H1 (cell line): ENCODE results near the gene CHD1. TPM values are rescaled to one million over a fixed set of nuclear protein-coding genes. Genes with fewer than 3 reads are reported as not detected.

Experiments
- CEBPB ChIP-seq: IDR thresholded peaks from 2 replicates; pipeline ENCODE4 v1.6.1; 2012; ENCODE audit warnings: low read depth, low read length
- CREB1 ChIP-seq: IDR thresholded peaks from 2 replicates; pipeline ENCODE4 v1.6.1; 2012; ENCODE audit warnings: inconsistent platforms
- EP300 ChIP-seq, 2 experiments: IDR thresholded peaks; 1 replicate in 1 of 2; 2 replicates in 1 of 2; pipeline ENCODE4 v1.6.1; 2011 to 2012; ENCODE audit warnings: low read depth in 2 of 2, low read length in 2 of 2, mild to moderate bottlenecking in 2 of 2, borderline replicate concordance in 1 of 2, inconsistent platforms in 1 of 2, moderate library complexity in 1 of 2
- EZH2 ChIP-seq: fragments of 200-600 bp; sonication (generic); IDR thresholded peaks from 2 replicates; pipeline ENCODE4 v1.7.1; 2012; ENCODE audit warnings: low read depth, mild to moderate bottlenecking, moderate library complexity, low read length, inconsistent platforms; ENCODE audit not compliant: severe bottlenecking
- KDM1A ChIP-seq: fragments of 200-600, 300-600 bp; sonication (generic); IDR thresholded peaks from 2 replicates; pipeline ENCODE4 v1.7.1; 2016; ENCODE audit warnings: mild to moderate bottlenecking, low read length, borderline replicate concordance
- KDM4A ChIP-seq: IDR thresholded peaks from one replicate; pipeline ENCODE4 v1.7.1; 2012; ENCODE audit warnings: low read depth, mild to moderate bottlenecking, moderate library complexity, low read length, inconsistent platforms; ENCODE audit not compliant: severe bottlenecking
- NANOG ChIP-seq: IDR thresholded peaks from 2 replicates; pipeline ENCODE4 v1.6.1; 2011; ENCODE audit warnings: low read length, low read depth, mild to moderate bottlenecking, inconsistent platforms; ENCODE audit not compliant: insufficient read depth, poor library complexity, severe bottlenecking
- PHF8 ChIP-seq: fragments of 200-600 bp; sonication (generic); conservative IDR thresholded peaks from 2 replicates; pipeline ENCODE4 v1.7.1; 2012; ENCODE audit warnings: low read depth, mild to moderate bottlenecking, inconsistent platforms, low read length, moderate library complexity
- POLR2A ChIP-seq, 2 experiments: IDR thresholded peaks; 1 replicate in 1 of 2; 2 replicates in 1 of 2; pipeline ENCODE4 v1.6.1; 2011; ENCODE audit warnings: low read depth in 2 of 2, low read length in 2 of 2, mild to moderate bottlenecking in 2 of 2; ENCODE audit errors: control extremely low read depth in 1 of 2
- RBBP5 ChIP-seq: IDR thresholded peaks from 2 replicates; pipeline ENCODE4 v1.7.1; 2012; ENCODE audit warnings: low read depth, mild to moderate bottlenecking, inconsistent platforms, low read length, moderate library complexity, borderline replicate concordance
- RNF2 ChIP-seq: fragments of 200-900, 300-1000 bp; sonication (generic); IDR thresholded peaks from 2 replicates; pipeline ENCODE4 v1.7.1; 2016; ENCODE audit warnings: borderline replicate concordance, low read depth, mild to moderate bottlenecking, antibody characterized with exemption, low read length; ENCODE audit not compliant: poor library complexity, severe bottlenecking; ENCODE audit errors: missing control alignments
- SIN3A ChIP-seq, 2 experiments: IDR thresholded peaks in 1 of 2; conservative IDR thresholded peaks in 1 of 2; 2 replicates each; pipeline ENCODE4 v1.6.1; 2011 to 2012; ENCODE audit warnings: low read length in 2 of 2, improper control_type of control experiment in 1 of 2, low read depth in 1 of 2, mild to moderate bottlenecking in 1 of 2
- TBP ChIP-seq: IDR thresholded peaks from 2 replicates; pipeline ENCODE4 v1.6.1; 2011; ENCODE audit warnings: low read depth, low read length, improper control_type of control experiment
- TCF12 ChIP-seq: IDR thresholded peaks from 2 replicates; pipeline ENCODE4 v1.6.1; 2011; ENCODE audit warnings: low read depth, mild to moderate bottlenecking, low read length
- TEAD4 ChIP-seq: IDR thresholded peaks from 2 replicates; pipeline ENCODE4 v1.6.1; 2012; ENCODE audit warnings: low read depth, low read length, inconsistent platforms, mixed read lengths
- polyA plus RNA-seq, 7 experiments: library from polyadenylated mRNA; depleted of rRNA in 3 of 7; stranded (reverse) in 5 of 7; unstranded in 2 of 7; fragments of >200 nt in 5 of 7; fragments of 200-250 nt in 2 of 7; gene quantifications; 1 replicate in 5 of 7; 2 replicates in 1 of 7; 4 replicates in 1 of 7; pipeline versions ENCODE4 v1.2.1 to v1.2.3, GENCODE V29; 2011 to 2013; ENCODE audit warnings: missing spikeins in 2 of 7, mixed read lengths in 2 of 7
- total RNA-seq: library from RNA; stranded (reverse); fragmentation: NEBNext Ultra II Directional; extraction: Animal tissue kit (Norgen Biotek cat#: 25700); gene quantifications from 2 replicates; pipeline ENCODE4 v1.2.1, GENCODE V29; 2021
- TF ChIP-seq, protein P1 (sequence below): IDR thresholded peaks from 2 replicates; pipeline ENCODE4 v1.6.1; 2012; ENCODE audit warnings: inconsistent platforms
- TF ChIP-seq, protein P2 (sequence below): IDR thresholded peaks from 2 replicates; pipeline ENCODE4 v1.6.1; 2011; ENCODE audit warnings: low read depth, mild to moderate bottlenecking, low read length; ENCODE audit not compliant: insufficient read depth
- TF ChIP-seq, protein P3 (sequence below): IDR thresholded peaks from 2 replicates; pipeline ENCODE4 v1.6.1; 2012; ENCODE audit warnings: inconsistent platforms
- TF ChIP-seq, protein P4 (sequence below): IDR thresholded peaks from 2 replicates; pipeline ENCODE4 v1.6.1; 2012; ENCODE audit warnings: low read length, inconsistent platforms

The CHD1 gene
- total and polyA plus RNA-seq, 2 of the 8 experiments (the other 6 are each of a cell fraction or from before 2014, with no cell fraction given): 15.6 to 53.0 TPM

DNA sequence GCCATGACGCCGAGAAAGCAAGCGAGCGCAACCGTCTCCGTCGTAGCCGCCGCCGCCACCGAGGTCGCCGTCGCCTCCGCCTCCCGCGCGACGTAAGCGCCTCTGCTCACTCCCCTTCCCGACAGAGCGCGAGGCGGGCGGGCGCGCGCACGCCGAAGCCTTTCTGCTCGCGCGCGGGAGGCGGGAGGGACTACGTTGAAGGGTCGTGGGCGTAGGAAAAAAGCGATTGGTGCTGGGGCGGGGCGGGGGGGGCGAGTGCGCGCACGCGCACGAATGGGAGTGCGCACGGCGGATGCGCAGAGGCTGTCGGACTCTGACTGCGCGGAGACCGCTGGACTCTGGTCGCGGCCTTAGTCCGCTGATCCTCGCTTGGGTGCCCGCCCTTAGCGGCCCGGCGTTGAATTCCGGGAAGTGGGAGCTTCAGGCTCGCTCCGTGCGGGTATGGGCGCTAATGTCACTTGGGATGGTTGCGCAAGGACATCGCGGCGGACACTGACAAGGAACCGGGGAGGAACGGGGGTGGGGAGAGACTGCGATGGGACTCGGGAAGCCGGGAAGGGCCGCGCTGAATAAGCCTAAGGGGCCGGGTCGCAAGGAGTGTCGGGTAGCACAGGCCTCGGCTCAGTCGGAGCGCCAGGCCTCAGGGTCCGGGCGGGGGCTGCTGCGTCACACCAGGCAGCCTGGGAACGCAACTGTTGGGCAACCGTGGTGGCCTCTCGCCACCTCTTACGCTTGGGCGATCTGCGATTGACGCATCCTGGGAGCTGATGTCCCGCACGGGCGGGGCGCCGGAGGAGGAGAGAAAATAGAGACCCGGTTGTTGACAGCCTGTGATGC lies at the start of gene CHD1 (continued):
- peak; percentile 32 for TF ChIP-seq RBBP5
- TF ChIP-seq CREB1: peak; percentile 89
- peak; percentile 28; the same call in 1 of the 2 replicates for TF ChIP-seq KDM1A
- peak; percentile 69 for TF ChIP-seq PHF8
- peak; percentile 32 for TF ChIP-seq NANOG
- peak; percentile 54 to 84 for TF ChIP-seq POLR2A (IDR thresholded peaks at IDR 0.05; ENCODE audit: control extremely low read depth in 1 of 2, low read depth in 2 of 2, low read length in 2 of 2)
- 0 out of 2 replicates have a peak, but pooled peaks have one; percentile 14 for TF ChIP-seq TCF12
- peak; percentile 89 for TF ChIP-seq CEBPB
- TF ChIP-seq EP300 (IDR thresholded peaks at IDR 0.05; ENCODE audit: borderline replicate concordance in 1 of 2, low read depth in 2 of 2, low read length in 2 of 2): no peak
- no peak for TF ChIP-seq TEAD4
- TF ChIP-seq RNF2: no peak
- TF ChIP-seq TBP: peak; percentile 10; the same call in 1 of the 2 replicates
- TF ChIP-seq, protein P1, sequence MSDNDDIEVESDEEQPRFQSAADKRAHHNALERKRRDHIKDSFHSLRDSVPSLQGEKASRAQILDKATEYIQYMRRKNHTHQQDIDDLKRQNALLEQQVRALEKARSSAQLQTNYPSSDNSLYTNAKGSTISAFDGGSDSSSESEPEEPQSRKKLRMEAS: peak; percentile 61; the same call in 1 of the 2 replicates
- TF ChIP-seq EZH2: no peak
- TF ChIP-seq SIN3A (conservative IDR thresholded peaks at IDR 0.05 in 1 of 2, IDR thresholded peaks at IDR 0.05 in 1 of 2; ENCODE audit: low read depth in 1 of 2, low read length in 2 of 2): peak; percentile 65 to 85; a peak in 1 of 4 replicates
- TF ChIP-seq, protein P2, sequence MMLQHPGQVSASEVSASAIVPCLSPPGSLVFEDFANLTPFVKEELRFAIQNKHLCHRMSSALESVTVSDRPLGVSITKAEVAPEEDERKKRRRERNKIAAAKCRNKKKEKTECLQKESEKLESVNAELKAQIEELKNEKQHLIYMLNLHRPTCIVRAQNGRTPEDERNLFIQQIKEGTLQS: no peak
- TF ChIP-seq, protein P3, sequence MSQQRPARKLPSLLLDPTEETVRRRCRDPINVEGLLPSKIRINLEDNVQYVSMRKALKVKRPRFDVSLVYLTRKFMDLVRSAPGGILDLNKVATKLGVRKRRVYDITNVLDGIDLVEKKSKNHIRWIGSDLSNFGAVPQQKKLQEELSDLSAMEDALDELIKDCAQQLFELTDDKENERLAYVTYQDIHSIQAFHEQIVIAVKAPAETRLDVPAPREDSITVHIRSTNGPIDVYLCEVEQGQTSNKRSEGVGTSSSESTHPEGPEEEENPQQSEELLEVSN: no peak
- TF ChIP-seq, protein P4, sequence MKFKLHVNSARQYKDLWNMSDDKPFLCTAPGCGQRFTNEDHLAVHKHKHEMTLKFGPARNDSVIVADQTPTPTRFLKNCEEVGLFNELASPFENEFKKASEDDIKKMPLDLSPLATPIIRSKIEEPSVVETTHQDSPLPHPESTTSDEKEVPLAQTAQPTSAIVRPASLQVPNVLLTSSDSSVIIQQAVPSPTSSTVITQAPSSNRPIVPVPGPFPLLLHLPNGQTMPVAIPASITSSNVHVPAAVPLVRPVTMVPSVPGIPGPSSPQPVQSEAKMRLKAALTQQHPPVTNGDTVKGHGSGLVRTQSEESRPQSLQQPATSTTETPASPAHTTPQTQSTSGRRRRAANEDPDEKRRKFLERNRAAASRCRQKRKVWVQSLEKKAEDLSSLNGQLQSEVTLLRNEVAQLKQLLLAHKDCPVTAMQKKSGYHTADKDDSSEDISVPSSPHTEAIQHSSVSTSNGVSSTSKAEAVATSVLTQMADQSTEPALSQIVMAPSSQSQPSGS: no peak
- peak; percentile 71 for TF ChIP-seq KDM4A
